LoVo (cell line): ENCODE data around the gene EPHB2.

ENCODE experiments used
- DNase-seq: peaks from one replicate; pipeline ENCODE4 v3.0.0-alpha.2; 2016; ENCODE audit warnings: low spot score

EPHB2 gene

DNA sequence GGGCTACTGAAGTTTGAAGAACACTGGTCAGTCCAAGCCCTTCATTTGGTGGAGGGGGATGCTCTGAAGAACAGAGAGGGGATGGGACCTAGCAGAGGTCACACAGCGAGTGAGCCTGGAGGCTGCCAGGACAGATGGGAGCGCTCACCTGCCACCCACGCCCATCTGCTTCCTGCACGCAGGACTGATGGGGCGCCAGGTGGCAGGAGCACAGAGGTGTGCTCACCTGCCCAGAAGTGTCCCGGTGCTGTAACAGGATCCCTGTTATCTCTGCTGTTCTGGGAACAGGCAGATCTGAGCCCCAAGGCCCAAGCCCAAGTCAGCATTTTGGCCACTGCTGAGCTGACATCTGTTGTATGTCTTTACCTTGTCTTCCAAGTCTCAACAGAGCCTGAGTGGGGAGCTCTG is 40.5 kb downstream of the EPHB2 start:
- no peak for DNase-seq

DNA sequence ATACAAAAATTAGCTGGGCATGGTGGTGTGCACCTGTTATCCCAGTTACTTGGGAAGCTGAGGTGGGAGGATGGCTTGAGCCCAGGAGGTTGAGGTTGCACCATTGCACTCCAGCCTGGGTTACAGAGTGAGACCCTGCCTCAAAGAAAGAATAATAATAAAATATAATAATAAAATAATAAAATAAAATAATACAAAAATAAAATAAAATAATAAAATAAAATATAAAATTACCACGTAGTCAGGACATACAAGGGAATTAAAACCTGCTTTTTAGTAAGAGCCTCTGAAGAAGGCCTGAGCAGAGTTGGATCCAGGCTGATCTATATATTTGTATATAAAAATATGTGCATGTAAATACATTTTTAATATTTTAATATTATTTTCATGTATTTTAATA is 41.7 kb downstream of the EPHB2 start:
- DNase-seq = no peak

DNA sequence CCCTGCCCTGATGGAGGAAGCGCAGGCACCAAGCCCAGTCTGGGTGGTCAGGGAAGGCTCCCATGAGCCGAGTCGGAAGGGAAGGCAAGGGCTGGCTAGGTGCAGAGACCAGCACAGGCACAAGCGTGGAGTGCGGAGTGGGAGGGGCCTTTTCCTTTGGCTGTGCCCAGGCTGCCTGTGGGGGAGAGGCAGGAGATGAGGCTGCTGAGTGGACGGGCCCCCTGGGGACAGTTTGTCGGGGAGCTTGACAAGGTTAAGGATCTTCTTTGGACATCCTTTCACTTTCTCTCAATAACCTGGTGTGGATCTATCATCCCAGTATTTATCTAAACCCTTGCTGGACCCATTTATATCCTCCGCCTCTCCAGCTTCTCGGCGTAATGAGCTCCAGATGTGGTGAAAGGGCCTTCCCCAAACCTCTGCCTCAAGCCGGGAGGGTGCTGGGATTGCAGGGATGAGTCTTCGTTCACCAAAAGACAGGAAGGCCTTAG is 42.9 kb downstream of the EPHB2 start:
- DNase-seq = no peak

DNA sequence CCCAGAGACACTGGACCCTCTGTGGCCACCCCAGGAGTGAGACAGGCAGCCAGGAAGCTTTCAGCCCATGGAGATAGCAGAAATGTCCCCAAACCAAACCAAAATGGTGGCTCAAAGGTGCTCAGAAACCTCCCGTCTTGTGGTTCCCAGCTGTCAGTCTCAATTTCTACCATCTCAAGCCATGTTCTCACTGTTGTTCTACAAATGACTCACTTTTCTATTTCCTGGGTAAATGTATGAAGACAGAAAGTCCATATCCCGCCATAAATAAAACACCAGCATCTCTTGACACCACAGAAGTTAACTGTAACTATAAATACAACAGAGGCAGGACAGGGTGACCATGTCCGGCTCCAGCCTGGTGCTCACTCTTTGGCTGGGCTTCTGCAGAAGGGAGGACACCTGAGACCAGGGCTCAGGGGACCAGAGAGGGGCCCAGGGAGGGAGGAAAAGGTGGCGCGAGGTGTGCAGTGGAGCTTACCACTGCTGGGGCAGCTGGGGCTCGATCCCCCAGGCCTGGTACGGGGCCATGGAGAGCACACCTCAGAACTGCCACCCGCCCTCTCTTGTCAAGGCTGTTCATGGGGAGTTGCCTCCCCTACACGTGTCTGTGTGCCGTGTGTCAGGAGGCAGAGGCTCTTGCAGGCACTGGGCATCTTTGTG is 43.6 kb downstream of the EPHB2 start:
- DNase-seq = no peak

DNA sequence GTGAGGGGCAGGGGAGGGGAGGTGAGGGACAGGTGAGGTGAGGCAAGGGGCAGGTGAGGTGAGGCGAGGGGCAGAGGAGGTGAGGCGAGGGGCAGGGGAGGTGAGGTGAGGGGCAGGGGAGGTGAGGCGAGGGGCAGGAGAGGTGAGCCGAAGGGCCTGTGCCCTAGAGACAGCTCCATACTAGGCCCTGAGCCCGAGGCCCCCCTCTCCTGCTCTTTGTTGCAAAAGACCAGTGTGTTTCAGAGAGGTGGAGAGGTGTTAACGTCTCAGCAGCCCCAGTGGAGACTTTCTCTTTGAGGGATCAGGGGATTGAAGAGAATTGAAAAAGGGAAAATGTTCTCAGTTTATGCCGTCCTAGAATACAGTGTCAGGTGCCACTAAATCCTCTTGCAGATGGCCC is 44.2 kb downstream of the EPHB2 start:
- no peak for DNase-seq

DNA sequence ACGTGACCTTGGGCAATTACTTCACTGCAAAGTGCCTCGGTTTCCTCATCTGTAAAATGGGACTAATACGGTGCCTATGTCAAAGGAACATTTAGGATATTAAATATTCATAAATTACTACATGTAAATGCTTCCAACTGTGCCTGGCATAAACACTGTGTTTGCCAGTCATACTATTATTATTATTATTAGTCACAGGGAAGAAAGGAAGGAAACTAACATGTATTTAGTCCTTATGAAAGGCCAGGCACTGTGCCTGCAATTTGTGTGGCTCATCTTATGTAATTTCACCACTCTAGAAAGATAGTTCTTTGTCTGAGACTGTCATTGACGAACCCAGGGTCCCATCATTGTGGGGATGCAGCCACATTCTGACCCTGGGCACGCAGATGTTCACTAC is 45.0 kb downstream of the EPHB2 start:
- no peak for DNase-seq

DNA sequence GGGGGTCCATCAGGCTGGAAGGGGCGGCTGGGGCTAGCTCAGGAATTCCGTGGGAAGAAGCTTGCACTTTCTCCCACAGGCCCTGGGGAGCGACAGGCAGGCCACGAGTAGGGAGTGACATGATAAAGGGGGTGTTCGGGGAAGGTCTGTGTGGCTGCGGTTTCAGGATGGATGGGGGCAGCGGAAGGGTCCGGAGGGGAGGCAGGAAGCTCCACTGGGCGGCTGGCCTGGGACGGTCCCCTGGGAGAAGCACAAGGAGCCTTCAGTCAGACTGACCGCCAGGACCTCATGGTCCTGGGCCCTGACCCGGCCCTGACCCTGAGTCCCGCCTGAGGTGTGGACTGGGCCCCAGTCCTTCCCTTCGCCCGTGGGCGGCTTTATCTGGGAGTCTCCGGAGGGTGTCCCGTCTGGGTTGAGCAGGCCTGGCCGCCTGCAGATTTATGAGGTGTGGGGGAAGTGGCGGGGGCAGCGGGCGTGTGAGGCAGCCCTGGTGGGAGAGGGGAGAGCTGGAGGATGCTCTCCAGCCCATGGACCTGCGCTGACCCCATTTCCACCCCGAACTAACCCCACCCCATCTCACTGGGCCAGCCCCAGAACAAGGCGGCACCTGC is 45.6 kb downstream of the EPHB2 start:
- no peak for DNase-seq

DNA sequence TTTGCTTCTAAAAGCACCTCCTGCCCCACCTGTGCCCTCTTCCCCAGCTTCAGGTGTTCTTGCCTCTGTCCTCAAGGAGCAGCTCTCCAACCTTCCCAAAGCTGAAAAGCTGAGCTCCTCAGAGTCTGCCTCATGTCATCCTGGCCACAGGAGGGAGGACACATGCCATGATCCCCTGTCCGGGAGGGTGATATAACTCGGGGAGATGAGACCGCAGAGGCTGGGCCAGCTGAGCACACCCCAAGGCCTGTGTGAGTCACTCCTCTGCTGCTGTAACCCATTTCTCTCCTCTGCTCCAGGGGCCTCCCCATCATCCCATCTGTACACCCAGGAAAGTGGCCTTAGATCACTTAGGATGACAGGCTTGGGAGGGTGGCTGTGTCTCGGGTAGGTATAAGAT is 49.8 kb downstream of the EPHB2 start:
- DNase-seq = no peak

DNA sequence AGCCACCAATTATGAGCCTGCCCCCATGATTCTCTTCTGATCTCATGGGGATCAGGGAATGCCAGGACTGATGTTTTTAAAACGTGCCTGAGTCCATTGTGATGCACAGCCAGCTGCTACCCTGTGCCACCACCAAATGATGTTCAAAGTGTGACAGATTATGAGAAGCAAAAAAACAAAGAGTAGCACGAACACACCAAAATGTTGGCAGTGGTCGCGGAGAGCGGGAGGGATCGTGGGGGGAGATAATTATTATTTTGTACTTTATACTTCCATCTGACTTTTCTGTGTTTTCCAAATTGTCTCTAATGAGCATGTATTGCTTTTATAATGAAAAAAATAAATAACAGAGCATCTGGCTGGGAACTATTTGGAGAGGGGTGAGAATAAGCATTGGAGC is 50.5 kb downstream of the EPHB2 start:
- no peak for DNase-seq

DNA sequence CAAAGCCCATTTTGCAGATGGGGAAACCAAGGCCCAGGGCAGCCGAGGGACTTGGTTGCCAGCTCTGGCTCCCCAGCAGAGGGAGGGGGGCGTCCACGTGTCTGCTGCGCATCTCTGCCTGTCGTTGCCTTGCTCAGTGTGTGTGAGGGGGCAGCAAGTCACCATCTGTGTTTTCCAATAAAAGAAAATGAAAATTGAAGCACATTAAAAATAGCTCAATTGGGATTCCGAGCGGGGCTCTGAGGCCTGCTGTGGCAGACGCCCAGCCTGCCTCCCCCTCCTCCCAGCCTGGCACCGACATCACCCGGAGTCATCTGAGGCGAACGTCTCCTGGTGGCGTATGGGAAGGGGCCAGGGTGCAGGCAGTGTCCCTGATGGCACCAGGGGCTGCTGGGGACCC is 51.2 kb downstream of the EPHB2 start:
- no peak for DNase-seq

DNA sequence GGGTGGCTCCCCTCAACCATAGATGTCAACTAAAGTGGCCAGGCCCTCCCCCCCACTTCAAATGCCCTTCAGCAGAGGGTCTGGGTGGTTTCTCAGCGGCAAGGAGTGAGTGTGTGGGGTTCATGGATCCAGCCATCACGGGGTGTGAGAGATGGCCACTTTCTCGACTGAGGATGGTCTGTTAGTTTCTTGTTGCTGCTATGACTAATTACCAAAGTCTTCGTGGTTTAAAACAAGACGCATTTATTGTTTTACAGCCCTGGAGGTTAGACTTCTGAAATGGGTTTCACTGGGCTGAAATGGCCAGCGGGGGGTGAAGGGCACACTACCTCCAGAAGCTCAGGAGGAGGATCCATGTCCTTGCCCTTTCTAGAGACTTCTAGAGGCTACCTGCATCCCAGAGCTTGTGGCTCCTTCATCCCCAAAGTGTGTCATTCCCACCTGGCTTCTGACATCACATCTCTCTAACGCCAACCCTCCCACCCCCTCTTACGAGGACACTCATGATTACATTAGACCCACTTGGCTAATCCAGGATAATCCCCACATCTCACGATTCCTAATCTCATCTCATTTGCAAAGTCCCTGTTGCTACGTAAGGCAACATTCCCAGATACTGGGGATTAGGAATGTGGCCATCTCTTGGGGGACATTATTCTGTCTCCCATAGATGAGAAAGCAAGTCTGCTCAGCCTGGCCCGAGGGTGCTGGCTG is 53.0 kb downstream of the EPHB2 start:
- DNase-seq = no peak

DNA sequence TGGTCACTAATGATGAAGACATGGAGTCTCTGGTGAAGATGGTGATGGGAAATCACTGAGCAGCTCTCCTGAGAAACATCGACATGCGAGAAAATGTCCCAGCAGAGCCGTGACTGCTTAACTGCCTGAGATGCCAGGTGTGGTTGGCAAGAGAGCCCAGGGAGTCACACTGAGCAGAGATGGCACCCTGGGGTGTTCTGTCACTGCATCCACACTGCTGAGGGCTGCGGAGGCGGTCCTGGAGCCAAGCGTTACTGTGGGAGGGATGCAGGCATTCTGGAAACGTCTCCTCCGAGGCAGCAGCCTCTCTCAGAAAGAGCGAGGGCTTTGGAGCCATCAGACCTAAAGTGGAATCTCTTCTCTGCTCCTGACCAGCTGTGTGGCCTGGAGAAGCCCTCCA is 57.2 kb downstream of the EPHB2 start:
- no peak for DNase-seq

DNA sequence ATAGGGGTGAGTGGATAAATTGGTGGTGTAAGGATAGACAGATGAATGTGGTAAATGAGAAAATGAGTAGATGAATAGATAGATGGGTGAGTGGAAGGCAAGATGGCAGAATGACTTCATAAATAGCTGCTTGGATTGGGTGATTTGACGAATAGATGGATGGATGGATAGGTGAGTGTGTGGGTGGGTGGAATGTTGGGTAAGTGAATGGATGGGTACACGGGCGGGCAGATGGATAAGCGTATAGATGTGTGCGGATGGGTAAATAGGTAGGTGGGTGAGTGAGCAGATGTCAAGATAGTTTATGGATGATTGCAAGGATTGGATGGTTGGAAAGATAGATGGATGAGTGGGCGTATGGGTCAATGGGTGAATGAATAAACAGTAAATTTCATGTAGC is 59.3 kb downstream of the EPHB2 start:
- DNase-seq = no peak

DNA sequence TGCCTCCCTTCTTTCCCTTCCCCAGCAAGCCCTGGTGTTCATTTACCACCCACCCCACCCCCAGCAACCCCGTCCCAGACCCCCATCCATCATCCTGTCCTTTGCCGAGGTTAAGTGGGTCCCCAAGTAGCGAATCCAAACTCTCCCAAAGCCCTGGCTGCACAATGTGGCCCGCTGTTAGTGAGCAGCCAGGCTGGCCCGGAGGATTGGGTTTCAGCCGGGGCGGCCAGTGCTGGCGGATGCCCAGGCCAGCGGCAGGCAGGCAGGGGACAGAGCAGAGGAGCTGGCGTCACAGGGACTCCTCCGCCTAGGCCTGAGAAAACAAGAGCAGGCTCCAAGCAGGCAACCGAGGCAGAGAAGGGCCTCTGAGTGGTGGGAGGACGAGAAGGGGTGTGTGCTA is 61.4 kb downstream of the EPHB2 start:
- DNase-seq = no peak

DNA sequence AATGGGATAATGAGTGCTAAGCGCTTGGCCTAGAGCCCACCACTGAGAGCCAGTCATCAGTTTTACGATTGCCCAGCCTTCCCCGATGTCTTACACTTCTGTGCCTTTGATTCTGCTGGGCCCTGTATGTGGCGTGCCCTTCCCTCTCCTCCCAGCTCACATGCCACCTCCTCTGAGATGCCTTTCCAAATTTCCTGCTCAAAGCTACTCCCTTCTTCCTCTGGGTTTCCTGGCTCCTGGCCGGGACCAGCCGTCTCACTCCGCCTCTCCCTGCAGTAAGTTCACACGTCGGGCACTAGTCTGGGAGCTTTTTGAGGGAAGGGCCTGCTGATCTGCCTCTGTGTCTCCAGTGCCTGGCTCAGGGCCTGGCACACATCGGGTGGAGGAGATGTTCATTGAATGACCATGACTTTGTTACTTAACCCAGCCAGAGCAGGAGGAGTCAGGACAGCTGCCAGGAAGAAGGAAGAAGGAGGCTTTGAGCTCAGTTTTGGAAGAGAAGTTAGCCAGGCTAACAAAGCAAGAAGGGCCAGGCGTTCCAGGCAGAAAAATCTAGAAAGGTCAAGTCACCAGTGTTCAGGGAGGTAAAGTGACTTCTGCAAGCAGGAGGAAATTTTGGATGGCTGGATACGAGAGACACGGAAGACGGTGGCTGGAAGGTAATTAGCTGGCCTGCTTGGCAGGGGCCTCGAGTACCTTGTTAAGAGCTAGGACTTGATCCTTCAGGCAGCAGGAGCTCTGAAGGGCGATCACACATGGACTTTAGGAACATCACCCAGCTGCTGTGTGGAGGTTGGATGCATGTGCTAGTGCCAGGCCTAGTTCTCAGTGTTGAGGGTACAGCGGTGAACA is 63.6 kb downstream of the EPHB2 start:
- no peak for DNase-seq

DNA sequence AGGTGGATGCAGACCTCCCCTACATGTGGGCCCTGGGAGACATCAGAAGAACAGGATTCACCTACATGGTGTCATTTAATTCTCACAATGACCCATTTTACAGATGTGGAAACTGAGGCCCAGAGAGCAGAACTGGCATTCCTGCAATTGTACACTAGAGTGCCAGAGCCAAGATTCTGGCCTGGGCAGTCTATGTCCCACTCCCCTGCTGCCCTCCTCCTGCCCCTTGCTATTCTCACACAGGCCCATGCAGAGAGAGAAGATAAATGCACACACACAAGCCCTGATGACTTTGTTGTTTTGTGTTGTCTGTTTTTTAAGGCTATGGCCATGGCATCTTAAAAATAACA is 64.2 kb downstream of the EPHB2 start:
- DNase-seq = no peak

DNA sequence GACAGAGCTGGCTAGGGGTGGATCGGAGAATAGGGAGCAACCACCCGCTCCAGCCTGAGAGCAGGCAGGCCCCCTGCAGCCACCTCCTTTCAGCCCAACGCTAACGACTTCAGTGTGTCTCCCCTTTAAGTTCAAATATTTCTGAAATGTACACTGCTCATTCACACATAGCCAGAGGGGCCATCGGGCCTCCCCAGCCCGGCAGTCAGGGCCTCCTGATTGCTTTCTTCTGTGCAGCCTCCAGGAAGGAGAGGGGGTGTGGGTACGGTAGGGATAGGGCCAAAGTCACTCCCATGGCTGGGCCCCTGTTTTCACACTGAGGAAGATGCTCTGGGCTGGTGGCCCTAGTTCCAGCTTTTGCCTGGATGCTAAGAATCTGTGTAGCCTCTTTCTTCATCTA is 64.8 kb downstream of the EPHB2 start:
- DNase-seq = no peak

DNA sequence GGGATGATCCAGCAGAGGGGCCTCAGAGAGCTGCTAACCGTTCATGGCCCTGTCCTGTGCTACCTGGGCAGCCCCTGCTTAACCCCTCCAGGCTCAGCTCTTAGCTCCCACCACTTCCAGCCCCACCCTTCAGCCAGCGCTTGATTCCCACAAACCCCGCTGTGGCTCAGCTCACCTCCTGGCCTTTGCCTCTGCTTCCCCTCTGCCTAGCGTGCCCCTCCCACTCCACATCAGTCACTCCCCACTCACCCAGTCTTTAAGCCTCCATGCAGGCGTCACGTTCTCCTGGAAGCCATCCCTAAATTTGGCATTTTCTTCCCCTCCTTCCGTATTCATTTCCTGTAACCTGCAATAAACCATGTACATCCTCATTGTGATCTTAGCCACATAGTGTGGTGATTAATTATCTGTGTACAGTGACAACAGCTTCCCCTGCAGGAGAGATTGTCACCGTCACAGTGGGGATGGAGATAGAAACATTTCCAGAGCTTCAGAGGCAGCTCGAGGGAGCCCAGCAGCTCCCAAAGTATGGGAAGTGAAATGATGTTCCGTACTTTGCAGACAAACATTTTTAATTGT is 65.5 kb downstream of the EPHB2 start:
- no peak for DNase-seq

DNA sequence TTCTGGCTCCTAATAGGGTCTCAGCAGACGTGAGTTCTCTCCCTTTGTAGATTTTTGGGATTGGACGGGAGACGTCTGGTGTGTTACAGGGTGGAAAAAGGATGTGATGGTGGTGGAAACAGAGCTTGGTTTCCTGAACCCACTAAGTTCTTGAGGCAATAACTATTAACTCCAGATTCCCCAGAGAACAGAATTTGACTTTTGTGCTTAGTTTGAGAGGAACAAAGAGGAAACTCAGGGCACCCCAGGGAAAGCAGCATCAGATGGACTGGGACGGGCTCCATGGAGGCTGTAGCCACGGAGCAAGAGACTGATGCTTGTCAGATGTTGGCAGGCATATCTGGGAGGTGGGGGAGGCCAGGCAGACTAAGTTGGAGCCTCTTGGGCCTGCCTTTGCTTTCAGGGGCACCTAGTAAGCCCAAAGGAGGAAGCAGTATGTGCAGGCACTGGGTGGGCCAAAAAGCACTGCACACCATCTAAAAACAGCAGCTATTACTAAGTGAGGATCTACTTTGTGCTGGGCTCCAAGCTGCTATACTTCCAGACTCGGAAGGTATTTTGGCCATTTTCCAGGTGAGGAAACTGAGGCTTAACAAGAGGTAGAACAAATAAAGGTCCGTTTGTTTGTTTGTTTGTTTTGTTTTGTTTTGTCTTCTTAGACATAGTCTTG is 66.9 kb downstream of the EPHB2 start:
- no peak for DNase-seq

DNA sequence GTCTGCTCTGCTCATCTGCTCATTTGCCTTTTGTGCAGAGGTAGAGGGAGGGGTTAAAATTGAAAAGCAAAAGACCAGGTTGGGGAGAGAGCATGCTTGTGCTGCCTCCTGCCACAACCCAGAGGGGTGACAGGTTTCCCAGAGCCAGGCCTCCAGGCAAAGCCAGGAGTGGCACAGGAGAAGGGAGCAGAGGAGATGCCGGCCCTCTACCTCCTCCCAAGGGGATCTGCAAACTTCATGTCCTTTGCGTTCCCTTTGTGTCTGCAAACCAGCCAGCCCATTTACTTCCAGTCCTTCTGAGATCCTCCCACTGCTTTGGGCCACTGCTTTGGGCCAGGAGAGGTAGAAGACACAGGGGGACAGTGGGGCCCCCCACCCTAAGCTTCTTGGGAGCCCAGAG is 67.8 kb downstream of the EPHB2 start:
- DNase-seq = no peak

DNA sequence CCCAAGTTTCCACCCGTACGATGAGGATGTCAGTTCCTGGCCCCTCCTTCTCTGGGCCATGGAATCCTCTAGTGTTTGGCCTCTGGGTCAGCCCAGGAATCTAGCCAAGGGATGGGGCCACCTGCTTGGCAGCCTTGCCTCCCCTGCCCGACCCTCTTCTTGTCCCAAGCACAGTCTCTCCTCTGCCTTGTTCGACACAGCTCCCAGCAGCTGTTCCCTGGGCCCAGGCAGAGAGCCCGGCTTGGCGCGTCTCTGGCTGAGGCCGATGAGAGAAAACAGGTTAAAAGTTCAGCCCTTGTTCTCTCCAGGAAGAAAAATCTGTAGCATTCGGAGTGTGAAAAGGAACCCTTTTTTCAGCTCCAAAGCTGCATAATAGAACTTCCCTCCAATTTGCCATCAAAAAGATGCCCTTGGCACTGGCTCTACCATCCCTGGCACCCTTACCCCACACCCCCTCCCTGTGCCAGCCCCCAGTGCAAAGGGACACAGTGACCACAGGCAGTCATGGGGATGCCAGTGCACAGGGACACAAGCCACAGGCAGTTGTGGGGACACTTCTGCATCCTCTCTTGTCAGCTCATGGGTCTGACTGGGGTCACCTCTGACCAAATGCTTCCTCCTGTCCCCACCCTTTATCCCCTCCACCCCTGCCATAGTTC is 68.4 kb downstream of the EPHB2 start:
- no peak for DNase-seq
